SK-N-SH treated with all-trans-retinoic acid at 6 μM for 48 hours (cell line): ENCODE measurements around the gene KIAA1755.

Experiments used
- ARNTL ChIP-seq: fragments of 450-650 bp; formaldehyde crosslinking; IDR thresholded peaks from 2 replicates; pipeline ENCODE4 v1.5.0; 2020; ENCODE audit warnings: low read depth, mild to moderate bottlenecking, moderate library complexity, borderline replicate concordance
- PPARA ChIP-seq: fragments of 250-450 bp; sonication (Bioruptor Pico); IDR thresholded peaks from 2 replicates; pipeline ENCODE4 v1.5.0; 2020; ENCODE audit warnings: mild to moderate bottlenecking, borderline replicate concordance

- TF ChIP-seq PPARA (CRISPR knock-in tag) (no peak), ARNTL (CRISPR knock-in tag) (no peak)
These were observed 90.2 kb downstream of the KIAA1755 start for GRCh38 chr20:38170219-38170825.
